ENCODE results near the gene PPP1R37. TPM values are rescaled to one million over a fixed set of nuclear protein-coding genes. Genes with fewer than 3 reads are reported as not detected.
A peak's percentile ranks its signal among the peaks of the same experiment; 100 is the strongest.

The PPP1R37 gene
- total RNA-seq, 2 donors from 2014 or later = 12.4 to 18.3 TPM

- Mint-ChIP-seq H3K9me3 (no peaks in the 10 kb centered on the region), H3K27ac (no peak within 1 kb of the TSS), H3K36me3 (no peaks in the 10 kb centered on the region)
- no peak for ATAC-seq
- no peak for DNase-seq (ENCODE audit: low spot score in 2 of 2)
Measured at GRCh38 chr19:45160870-45161737, 68.1 kb downstream of the PPP1R37 start, which contains the start of gene NKPD1. Gene NKPD1, minus strand, starts transcription at chr19:45160982. Its CDS starts 832 bp downstream, at chr19:45160150.

GRCh38 chr19:45161738-45162607, 69.0 kb downstream of the PPP1R37 start:
- ATAC-seq (no peak), DNase-seq (ENCODE audit: low spot score in 2 of 2) (no peak)
- no peaks in the 10 kb centered on the region for H3K36me3 Mint-ChIP-seq
- H3K9me3 Mint-ChIP-seq = no peaks in the 10 kb centered on the region
- H3K27ac Mint-ChIP-seq = no peak overlapping the region

- no peaks in the 10 kb centered on the region for H3K36me3 Mint-ChIP-seq
- no peaks in the 10 kb centered on the region for H3K9me3 Mint-ChIP-seq
- ATAC-seq (no peak), DNase-seq (ENCODE audit: low spot score in 2 of 2) (no peak)
- no peak overlapping the region for H3K27ac Mint-ChIP-seq
Measured at GRCh38 chr19:45162608-45163143, 69.7 kb downstream of the PPP1R37 start.

DNA sequence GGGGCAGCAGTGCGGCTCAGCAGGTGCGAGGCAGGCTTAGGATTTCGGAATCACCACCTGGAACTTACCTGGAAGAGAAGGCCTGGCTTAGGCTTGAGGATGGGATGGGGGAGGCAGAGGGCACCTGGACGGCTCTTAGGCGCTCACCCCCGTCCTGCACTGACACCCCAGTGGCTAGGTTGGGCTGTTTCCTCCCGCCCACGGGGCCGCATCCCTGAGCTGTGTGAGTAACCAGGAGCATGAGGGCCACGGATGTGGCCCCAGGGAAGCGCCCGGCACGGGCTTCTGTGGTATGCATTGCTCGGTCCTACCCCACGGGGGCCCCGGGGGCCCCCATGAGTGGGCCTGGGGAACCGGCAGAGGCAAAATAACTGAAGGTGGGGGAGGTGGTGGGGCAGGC, 70.2 kb downstream of the PPP1R37 start:
- ATAC-seq = no peak
- Mint-ChIP-seq H3K27ac (no peak overlapping the region), H3K9me3 (no peaks in the 10 kb centered on the region), H3K36me3 (no peaks in the 10 kb centered on the region)
- DNase-seq (ENCODE audit: low spot score in 2 of 2) = no peak

DNA sequence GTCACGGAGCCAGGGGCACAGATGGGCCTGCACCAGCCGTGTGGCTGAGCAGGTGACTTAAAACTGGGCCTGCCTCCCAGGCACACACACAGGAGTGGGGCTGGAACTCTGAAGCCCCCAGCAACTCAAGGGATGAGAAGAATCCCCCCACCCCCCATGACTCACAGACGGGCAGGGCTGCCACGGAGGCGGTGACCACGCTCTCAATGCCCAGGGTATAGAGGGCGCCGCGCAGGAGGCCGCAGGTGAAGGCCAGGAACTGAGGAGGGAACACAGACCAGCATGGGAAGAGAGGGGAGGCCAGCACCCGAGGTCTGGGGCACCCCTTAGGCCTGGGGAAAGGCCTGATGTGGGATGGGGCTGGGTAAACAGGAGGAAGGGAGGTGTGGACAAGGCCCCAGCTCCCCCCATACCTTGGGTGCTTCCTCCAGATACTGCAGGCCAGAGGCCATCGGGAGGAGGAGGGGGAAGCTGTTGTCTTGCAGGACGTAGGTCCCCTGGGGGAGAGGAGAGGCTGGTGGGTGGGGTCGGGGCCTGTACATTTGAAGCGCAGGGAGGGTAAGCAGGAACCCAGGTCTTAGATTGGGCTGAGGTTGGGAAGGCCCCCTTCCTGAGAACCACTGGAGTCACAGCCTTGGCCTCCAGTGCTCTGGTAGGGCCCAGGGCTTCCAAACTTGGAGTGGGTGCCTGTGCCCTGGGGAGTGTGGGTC, 70.9 kb downstream of the PPP1R37 start:
- no peaks in the 10 kb centered on the region for H3K36me3 Mint-ChIP-seq
- no peak for DNase-seq (ENCODE audit: low spot score in 2 of 2)
- no peak for ATAC-seq
- H3K9me3 Mint-ChIP-seq = no peaks in the 10 kb centered on the region
- H3K27ac Mint-ChIP-seq = peak overlapping the region in 1 of 2 donors; percentile 69

GRCh38 chr19:45164577-45165335, 71.8 kb downstream of the PPP1R37 start:
- DNase-seq (ENCODE audit: low spot score in 2 of 2) (peak; percentile 37 to 87), ATAC-seq (peak; percentile 71 to 91)
- Mint-ChIP-seq H3K27ac (peak overlapping the region in 1 of 2 donors; percentile 69), H3K9me3 (no peaks in the 10 kb centered on the region), H3K36me3 (no peaks in the 10 kb centered on the region)

GRCh38 chr19:45166723-45167252, 73.8 kb downstream of the PPP1R37 start:
- Mint-ChIP-seq H3K27ac (no peak overlapping the region), H3K9me3 (no peaks in the 10 kb centered on the region), H3K36me3 (no peaks in the 10 kb centered on the region)
- ATAC-seq = no peak
- no peak for DNase-seq (ENCODE audit: low spot score in 2 of 2)

DNA sequence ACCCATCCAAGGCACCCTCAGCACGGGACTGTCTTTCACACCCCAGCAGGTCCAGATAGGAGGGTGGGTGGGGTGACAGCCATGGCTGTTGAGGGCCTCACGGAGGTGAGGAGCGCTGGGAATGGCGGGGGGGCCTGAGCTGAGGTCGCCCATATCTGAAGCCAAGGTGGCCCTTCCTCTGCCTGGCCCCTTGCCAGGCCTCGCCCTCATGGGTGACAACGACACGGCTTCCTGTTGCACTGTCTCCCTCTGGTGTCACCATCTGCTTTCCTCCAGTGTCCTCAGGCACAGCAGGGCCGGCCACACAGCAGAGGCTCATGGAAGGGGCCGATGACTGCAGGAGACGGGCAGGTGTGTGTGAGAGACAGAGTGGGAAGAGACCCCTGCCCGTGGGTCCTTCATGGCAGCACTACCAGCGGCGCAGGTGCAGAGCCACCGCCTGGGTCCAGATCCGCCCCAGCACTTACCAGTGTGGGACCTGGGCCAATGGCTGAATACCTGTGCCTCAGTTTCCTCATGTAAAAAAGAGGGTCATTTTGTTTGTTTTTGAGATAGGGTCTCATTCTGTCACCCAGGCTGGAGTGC, 75.9 kb downstream of the PPP1R37 start:
- ATAC-seq = no peak
- Mint-ChIP-seq H3K9me3 (no peaks in the 10 kb centered on the region), H3K36me3 (no peaks in the 10 kb centered on the region), H3K27ac (no peak overlapping the region)
- DNase-seq (ENCODE audit: low spot score in 2 of 2) = no peak

DNA sequence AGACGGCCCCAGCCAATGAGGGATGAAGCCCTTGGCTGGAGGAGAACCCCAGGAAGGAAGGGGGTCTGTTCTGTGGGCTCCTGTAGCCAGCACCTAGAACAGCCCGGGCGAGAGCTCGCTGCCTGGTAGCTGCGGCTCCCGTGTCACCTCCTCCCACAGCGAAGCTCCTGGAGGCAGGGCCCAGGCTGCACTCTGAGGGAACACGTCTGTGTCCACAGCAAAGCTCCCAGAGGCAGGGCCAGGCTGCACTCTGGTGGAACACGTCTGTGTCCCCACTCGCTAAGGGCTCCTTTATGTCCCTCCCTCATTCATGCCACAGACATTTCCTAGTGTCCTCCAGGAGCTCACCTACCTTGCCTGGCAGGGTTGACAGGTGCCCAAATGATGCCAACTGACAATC, 76.6 kb downstream of the PPP1R37 start:
- ATAC-seq (no peak), DNase-seq (ENCODE audit: low spot score in 2 of 2) (no peak)
- H3K36me3 Mint-ChIP-seq = no peaks in the 10 kb centered on the region
- H3K9me3 Mint-ChIP-seq = no peaks in the 10 kb centered on the region
- no peak overlapping the region for H3K27ac Mint-ChIP-seq

DNA sequence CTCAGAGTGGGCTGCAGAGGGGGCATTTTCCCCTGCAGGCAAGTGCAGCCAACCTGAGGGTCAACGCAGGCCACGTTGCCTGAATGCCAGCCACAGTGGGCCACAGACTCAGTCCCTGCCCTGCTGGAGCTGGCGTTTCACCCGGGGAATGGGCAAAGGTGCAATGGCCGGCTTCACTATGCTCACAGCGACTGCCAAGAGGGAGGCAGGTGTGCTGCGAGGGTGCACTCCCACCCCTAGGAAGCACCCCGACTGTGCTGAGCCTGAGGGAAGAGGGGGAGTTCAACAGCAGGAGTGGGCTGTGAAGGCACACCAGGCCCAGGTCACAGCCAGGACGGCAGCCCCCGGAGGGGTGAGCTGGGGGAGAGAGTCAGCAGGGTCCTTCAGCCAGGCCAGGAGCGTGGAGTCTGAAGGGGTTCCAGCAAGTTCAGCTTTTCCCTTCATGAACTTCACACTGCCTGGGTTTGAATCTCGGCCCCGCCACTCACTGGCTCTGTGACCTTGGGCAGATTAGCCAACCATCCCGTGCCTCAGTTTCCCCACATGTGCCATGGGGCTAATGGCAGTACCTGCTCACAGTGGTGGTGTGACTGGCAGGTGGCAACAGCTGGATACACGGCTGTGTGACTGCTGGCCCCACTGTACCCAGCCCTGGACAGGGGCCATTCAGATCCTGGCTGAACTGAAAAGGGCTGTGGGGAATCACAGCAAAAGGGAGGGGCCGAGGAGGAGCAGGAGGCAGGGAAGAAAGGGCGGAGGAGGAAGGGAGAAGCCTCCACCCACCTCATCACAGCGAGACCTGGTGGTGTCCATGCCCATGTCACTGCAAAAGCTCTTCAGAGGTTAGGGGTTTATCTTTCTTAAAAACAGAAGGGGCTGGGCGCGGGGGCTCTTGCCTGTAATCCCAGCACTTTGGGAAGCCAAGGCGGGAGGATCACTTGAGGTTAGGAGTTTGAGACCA, 77.4 kb downstream of the PPP1R37 start:
- no peaks in the 10 kb centered on the region for H3K9me3 Mint-ChIP-seq

GRCh38 chr19:45171211-45171623, 78.2 kb downstream of the PPP1R37 start:
- no peaks in the 10 kb centered on the region for H3K36me3 Mint-ChIP-seq
- H3K9me3 Mint-ChIP-seq = no peaks in the 10 kb centered on the region
- H3K27ac Mint-ChIP-seq = peak overlapping the region; percentile 91 to 98
- ATAC-seq (peak; percentile 72 to 88), DNase-seq (ENCODE audit: low spot score in 2 of 2) (no peak)

More for the DNA sequence above, 77.4 kb downstream of the PPP1R37 start:
- ATAC-seq = no peak
- peak overlapping the region; percentile 91 to 98 for H3K27ac Mint-ChIP-seq
- DNase-seq (ENCODE audit: low spot score in 2 of 2) = no peak
- no peaks in the 10 kb centered on the region for H3K36me3 Mint-ChIP-seq

DNA sequence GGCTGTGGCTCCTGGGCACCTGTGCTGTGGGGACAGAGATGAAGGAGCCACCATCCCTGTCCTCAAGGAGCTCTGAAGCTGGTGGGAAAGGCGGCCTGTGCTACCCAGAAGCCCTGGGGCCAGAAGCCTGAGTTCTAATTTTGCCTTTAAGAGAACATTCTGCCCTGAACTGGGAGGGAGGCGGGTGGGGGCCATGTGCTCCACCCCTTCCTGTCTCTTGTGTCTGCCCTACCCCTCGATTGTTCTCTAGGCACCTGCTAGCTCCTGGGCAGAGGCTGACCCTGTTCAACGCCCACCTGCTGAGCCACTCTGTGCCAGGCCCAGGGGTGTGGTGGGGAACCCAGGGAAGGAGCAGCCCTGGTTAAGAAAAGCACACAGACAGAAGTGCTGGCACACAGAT, 79.2 kb downstream of the PPP1R37 start:
- Mint-ChIP-seq H3K27ac (peak overlapping the region; percentile 55 to 91), H3K9me3 (no peaks in the 10 kb centered on the region), H3K36me3 (no peaks in the 10 kb centered on the region)
- peak; percentile 29 to 36 for ATAC-seq
- DNase-seq (ENCODE audit: low spot score in 2 of 2) = no peak

DNA sequence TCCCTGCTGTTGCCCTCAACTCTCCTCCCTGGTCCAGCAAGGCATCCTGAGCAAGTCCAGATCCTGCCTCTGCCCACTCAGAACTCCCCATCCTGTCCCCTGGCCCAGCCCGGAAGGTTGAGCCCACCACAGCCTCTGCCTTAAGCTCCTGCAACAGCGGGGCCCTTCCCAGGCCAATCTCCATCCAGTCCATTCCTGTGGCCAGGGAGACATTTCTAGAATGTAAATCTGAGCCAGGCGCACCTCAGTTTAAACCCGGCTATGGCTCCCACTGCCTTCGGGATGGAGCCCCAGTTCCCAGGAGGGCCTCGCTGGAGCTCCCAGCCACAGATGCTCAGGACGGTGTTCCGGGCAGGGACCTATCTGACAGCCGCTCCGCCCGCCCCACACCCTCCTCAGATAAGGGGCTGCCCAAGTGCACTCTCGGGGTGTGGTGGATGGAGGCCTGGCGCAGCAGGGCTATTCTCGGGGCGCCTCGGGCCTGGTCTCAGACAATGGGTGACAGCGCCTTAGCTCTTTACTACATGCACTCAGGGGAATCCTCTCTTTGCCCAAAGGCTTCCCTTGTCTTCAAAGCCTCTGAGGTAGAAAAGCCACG, 79.7 kb downstream of the PPP1R37 start:
- no peaks in the 10 kb centered on the region for H3K9me3 Mint-ChIP-seq
- no peak for ATAC-seq
- H3K36me3 Mint-ChIP-seq = no peaks in the 10 kb centered on the region
- no peak for DNase-seq (ENCODE audit: low spot score in 2 of 2)
- peak overlapping the region; percentile 86 to 91 for H3K27ac Mint-ChIP-seq

DNA sequence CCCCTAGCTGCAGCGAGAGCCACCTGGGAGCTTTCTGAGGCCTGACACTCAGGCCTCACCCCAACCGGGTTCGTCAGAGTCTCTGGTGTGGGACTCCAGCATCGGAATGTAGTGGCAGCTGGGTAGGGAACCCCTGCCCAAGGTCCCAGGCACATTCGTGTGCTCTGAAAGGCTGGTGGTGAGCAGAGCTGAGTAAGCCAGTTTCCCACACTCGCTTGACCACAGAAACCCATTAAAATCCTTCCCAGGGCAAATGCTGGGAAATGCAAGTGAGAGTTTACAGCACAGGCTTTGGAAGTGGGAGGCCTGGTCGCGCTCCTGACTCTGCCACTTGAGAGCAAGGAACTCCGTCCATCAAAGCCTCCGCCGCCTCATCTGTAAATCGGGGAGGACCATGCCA, 80.8 kb downstream of the PPP1R37 start:
- DNase-seq (ENCODE audit: low spot score in 2 of 2) (no peak), ATAC-seq (no peak)
- H3K36me3 Mint-ChIP-seq = no peaks in the 10 kb centered on the region
- H3K27ac Mint-ChIP-seq = peak overlapping the region; percentile 91 to 94
- no peaks in the 10 kb centered on the region for H3K9me3 Mint-ChIP-seq

Data from activated naive CD4-positive, alpha-beta T cell treated with anti-CD3 and anti-CD28 coated beads, Interleukin-2, amount 50 U/mL, for 72 hours (primary cell).